Measurements from ENCODE around the gene DGLUCY. TPM values are rescaled to one million over a fixed set of nuclear protein-coding genes. Genes with fewer than 3 reads are reported as not detected.
A peak's percentile ranks its signal among the peaks of the same experiment; 100 is the strongest.

DGLUCY gene
- total and polyA plus RNA-seq, 2 experiments from 2014 or later, result 44.8 to 51.3 TPM

DNA sequence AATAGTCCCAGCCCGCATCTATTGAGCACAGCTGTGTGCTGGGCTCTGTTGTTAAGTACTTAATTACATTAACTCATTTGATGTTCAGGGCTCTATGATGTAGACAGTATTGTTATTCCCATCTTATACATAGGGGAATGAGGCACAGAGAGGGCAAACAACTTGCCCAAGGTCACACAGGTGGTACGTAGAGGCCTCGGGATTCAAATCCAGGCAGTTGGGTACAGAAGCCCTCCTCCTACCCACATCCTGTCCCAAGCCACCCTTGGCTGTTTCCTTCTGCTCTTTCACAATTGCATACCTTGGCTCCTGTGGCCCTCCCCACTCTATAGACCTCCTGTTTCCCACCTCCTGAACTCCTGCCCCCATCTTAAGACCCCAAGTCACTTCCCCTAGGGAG, 140.6 kb downstream of the DGLUCY start:
- 87% methylated on average over 3 of the region's 3 CpGs for WGBS (ENCODE audit: low lambda C conversion rate, missing lambda C conversion rate)
- H3K27ac ChIP-seq, result no peak overlapping the region
- TF ChIP-seq, protein P1, sequence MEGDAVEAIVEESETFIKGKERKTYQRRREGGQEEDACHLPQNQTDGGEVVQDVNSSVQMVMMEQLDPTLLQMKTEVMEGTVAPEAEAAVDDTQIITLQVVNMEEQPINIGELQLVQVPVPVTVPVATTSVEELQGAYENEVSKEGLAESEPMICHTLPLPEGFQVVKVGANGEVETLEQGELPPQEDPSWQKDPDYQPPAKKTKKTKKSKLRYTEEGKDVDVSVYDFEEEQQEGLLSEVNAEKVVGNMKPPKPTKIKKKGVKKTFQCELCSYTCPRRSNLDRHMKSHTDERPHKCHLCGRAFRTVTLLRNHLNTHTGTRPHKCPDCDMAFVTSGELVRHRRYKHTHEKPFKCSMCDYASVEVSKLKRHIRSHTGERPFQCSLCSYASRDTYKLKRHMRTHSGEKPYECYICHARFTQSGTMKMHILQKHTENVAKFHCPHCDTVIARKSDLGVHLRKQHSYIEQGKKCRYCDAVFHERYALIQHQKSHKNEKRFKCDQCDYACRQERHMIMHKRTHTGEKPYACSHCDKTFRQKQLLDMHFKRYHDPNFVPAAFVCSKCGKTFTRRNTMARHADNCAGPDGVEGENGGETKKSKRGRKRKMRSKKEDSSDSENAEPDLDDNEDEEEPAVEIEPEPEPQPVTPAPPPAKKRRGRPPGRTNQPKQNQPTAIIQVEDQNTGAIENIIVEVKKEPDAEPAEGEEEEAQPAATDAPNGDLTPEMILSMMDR (IDR thresholded peaks at IDR 0.05; ENCODE audit: poor library complexity), result no peak
- TF ChIP-seq EZH2phosphoT487 (IDR thresholded peaks at IDR 0.05; ENCODE audit: low read depth, severe bottlenecking, unreplicated experiment), result no peak
- TF ChIP-seq EZH2 (IDR thresholded peaks at IDR 0.05; ENCODE audit: borderline replicate concordance), result no peak
- H3K27me3 ChIP-seq, result peaks cover 15% of the 10 kb centered on the region
- H3K4me3 ChIP-seq, result no peak overlapping the region
- peaks cover 11% of the 10 kb centered on the region for H3K4me1 ChIP-seq (ENCODE audit: insufficient read depth)
- DNase-seq (ENCODE audit: low spot score), result no peak
- no peaks in the 10 kb centered on the region for H3K79me2 ChIP-seq
- no peak overlapping the region for H2AFZ ChIP-seq
- H4K20me1 ChIP-seq (ENCODE audit: insufficient read depth, poor library complexity, severe bottlenecking), result no peaks in the 10 kb centered on the region
- H3K4me2 ChIP-seq, result no peak overlapping the region
- no peaks in the 10 kb centered on the region for H3K9me2 ChIP-seq (replicated peaks; ENCODE audit: insufficient read depth)
- H3K9me3 ChIP-seq (ENCODE audit: low read depth), result no peaks in the 10 kb centered on the region
- H3K36me3 ChIP-seq (replicated peaks; ENCODE audit: insufficient read depth, low read depth), result no peaks in the 10 kb centered on the region

DNA sequence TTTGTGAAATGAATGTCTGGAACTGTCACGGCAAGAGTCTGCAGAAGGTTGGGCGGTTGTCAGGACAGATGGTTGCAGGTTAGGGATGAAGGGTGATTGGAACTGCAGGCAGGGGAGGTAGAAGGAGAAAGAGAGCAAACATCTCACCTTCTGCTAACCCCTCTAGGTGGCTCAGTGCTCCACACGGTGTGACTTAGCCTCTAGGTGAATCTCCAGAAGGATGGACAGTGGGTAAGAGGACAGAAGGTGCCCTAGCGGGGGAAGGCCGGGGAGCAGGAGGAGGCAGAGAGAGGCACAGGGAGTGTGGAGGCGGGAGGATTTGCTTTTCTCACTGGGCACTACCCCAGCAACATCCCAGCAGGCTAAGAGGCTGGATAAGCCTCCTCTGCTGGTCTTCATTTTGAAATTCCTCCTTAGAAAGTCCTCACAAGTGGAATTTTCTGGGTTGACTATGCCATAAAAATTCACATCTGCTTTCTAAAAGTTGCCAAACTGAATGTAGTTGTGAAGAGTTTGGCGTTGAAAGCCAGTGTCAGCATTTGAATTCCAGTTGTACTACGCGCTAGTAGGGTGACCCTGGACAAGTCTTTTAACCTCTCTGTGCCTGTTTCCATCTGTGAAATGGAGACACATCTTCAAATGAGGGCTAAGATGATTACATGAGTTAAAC, 141.3 kb downstream of the DGLUCY start:
- no peaks in the 10 kb centered on the region for H3K79me2 ChIP-seq
- peaks cover 7% of the 10 kb centered on the region for H3K4me1 ChIP-seq (ENCODE audit: insufficient read depth)
- peaks cover 15% of the 10 kb centered on the region for H3K27me3 ChIP-seq
- no peak overlapping the region for H2AFZ ChIP-seq
- no peak for DNase-seq (ENCODE audit: low spot score)
- no peaks in the 10 kb centered on the region for H3K36me3 ChIP-seq (replicated peaks; ENCODE audit: insufficient read depth, low read depth)
- TF ChIP-seq EZH2 (IDR thresholded peaks at IDR 0.05; ENCODE audit: borderline replicate concordance) (no peak), EZH2phosphoT487 (IDR thresholded peaks at IDR 0.05; ENCODE audit: low read depth, severe bottlenecking, unreplicated experiment) (no peak)
- TF ChIP-seq, protein P1 (IDR thresholded peaks at IDR 0.05; ENCODE audit: poor library complexity), result no peak
- no peak overlapping the region for H3K27ac ChIP-seq
- no peak overlapping the region for H3K4me3 ChIP-seq
- H4K20me1 ChIP-seq (ENCODE audit: insufficient read depth, poor library complexity, severe bottlenecking), result no peaks in the 10 kb centered on the region
- no peak overlapping the region for H3K4me2 ChIP-seq
- WGBS (ENCODE audit: low lambda C conversion rate, missing lambda C conversion rate), result 84% methylated on average over 9 of the region's 9 CpGs
- H3K9me2 ChIP-seq (replicated peaks; ENCODE audit: insufficient read depth), result no peaks in the 10 kb centered on the region
- H3K9me3 ChIP-seq (ENCODE audit: low read depth), result no peaks in the 10 kb centered on the region

DNA sequence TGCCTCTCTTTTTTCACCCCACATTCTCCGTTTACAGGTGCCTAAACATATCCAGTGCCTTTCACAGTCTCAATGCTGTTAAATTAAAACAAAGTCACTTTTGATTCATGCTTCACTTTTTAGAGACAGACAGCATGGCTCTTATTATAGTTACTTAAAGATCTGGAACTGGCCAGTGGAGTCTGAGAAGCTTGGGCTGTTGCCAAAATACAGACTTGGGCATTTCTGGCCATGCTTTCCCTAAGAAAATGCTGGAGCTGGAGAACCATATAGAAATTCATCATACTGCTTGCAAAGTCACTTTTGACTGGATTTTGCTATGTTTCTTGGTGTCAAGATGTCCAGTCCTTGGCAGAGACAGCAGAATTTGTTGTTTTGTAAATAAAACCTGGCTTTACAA, 142.8 kb downstream of the DGLUCY start:
- H3K27ac ChIP-seq, result no peak overlapping the region
- no peaks in the 10 kb centered on the region for H3K79me2 ChIP-seq
- H3K4me2 ChIP-seq, result no peak overlapping the region
- 72% methylated on average over 1 of the region's 1 CpG for WGBS (ENCODE audit: low lambda C conversion rate, missing lambda C conversion rate)
- no peaks in the 10 kb centered on the region for H4K20me1 ChIP-seq (ENCODE audit: insufficient read depth, poor library complexity, severe bottlenecking)
- no peak overlapping the region for H2AFZ ChIP-seq
- H3K4me3 ChIP-seq, result no peak overlapping the region
- H3K9me3 ChIP-seq (ENCODE audit: low read depth), result no peaks in the 10 kb centered on the region
- peaks cover 6% of the 10 kb centered on the region for H3K4me1 ChIP-seq (ENCODE audit: insufficient read depth)
- H3K36me3 ChIP-seq (replicated peaks; ENCODE audit: insufficient read depth, low read depth), result no peaks in the 10 kb centered on the region
- no peak for TF ChIP-seq EZH2 (IDR thresholded peaks at IDR 0.05; ENCODE audit: borderline replicate concordance)
- TF ChIP-seq EZH2phosphoT487 (IDR thresholded peaks at IDR 0.05; ENCODE audit: low read depth, severe bottlenecking, unreplicated experiment), result no peak
- TF ChIP-seq, protein P1 (IDR thresholded peaks at IDR 0.05; ENCODE audit: poor library complexity), result no peak
- no peaks in the 10 kb centered on the region for H3K9me2 ChIP-seq (replicated peaks; ENCODE audit: insufficient read depth)
- DNase-seq (ENCODE audit: low spot score), result peak; percentile 35
- peaks cover 15% of the 10 kb centered on the region for H3K27me3 ChIP-seq
